SKM-1 treated with dmso at 0.1 percent for 144 hours (cell line): ENCODE results near the gene TAF11L10.
"Not testable (repeated sequence)": the region's sequence is repeated elsewhere in the genome, so short reads cannot be mapped to it uniquely, and the experiment has no call there.

ENCODE experiments used
- DNase-seq: peaks from one replicate; lab custom pipeline; 2025; ENCODE audit not compliant: unreplicated experiment; lab: John Stamatoyannopoulos, UW

The TAF11L10 gene

DNA sequence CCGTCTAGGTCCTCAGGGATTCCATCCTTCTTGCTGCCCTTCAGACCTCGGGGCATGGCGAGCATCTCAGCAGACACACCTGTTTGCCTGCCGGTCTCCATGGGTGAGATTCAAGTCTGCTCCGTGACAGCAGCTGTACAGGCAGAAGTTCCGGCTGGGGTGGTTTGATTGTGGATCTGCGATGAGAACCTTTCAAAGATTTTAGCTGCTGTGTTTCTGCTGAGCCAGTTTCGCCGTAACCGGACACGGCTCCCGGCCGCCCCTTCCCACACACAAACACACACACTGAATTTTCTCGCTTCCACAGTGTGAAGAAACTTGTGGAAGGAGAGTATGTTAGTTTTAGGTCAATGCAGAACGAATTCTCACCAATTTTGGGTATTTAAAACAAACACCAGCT, at the start of gene TAF11L10:
TAF11L10 (minus strand) TSS at position 101 of the 400 bp plus-strand sequence.
- DNase-seq, result not testable (repeated sequence)

DNA sequence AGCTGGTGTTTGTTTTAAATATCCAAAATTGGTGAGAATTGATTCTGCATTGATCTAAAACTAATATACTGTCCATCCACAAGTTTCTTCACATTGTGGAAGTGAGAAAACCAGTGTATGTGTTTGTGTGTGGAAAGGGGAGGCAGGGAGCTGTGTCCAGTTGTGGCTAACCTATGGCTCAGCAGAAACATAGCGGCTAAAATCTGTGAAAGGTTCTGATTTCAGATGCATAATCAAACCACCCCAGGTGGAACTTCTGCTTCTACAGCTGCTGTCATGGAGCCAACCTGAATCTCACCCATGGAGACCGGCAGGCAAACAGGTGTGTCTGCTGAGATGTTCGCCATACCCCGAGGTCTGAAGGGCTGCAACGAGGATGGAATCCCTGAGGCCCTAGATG, 36.5 kb upstream of the TAF11L10 start, which contains the start of gene TAF11L14:
TAF11L14 (plus strand) TSS at position 301 of the 400 bp plus-strand sequence.
- DNase-seq, result no peak

DNA sequence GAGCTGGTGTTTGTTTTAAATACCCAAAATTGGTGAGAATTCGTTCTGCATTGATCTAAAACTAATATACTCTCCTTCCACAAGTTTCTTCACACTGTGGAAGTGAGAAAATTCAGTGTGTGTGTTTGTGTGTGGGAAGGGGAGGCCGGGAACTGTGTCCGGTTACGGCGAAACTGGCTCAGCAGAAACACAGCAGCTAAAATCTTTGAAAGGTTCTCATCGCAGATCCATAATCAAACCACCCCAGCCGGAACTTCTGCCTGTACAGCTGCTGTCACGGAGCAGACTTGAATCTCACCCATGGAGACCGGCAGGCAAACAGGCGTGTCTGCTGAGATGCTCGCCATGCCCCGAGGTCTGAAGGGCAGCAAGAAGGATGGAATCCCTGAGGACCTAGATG, 34.2 kb upstream of the TAF11L10 start, which contains the start of gene TAF11L13:
TAF11L13 (plus strand) TSS at position 301 of the 400 bp plus-strand sequence.
- DNase-seq, result not testable (repeated sequence)

- DNase-seq, result no peak
Measured at GRCh38 chr5:17625686-17626085, 28.1 kb upstream of the TAF11L10 start.

GRCh38 chr5:17620627-17621026, 23.0 kb upstream of the TAF11L10 start:
- DNase-seq, result no peak

- DNase-seq, result no peak
Measured at GRCh38 chr5:17619354-17619753, 21.7 kb upstream of the TAF11L10 start.

DNA sequence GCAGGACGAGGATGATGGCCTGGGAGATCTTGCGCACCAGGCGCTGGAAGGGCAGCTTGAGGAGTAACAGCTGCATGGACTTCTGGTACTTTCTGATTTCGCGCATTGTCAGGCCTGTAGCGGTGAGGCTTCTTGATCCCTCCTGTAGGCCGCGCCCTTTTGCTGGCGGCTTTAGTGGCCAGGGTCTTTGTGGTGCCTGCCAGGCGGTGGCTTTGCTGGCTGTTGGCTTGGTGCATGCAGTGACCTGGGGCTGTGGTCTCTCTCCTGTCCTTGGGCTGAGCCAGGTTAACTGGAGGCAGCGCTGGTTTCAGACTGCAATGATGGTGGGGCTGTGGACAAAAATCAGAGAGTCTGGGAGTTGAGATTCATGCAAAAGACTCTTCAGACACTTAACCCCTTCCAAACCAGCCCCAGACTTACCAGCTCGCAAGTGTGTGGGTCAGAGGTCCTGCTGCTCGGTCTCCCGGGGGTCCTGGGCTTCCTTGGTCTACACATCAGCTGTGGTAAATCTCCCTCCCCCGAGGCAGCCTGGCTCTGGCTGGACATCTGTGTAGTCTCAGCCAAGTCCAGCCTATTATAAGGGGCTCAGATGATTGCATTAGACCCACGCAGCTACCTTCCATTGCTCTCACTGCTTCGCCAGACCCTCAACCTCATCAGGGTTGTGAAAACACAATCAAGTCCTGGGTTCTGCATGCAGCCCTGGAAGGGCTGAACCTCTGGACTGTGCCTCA, 17.4 kb upstream of the TAF11L10 start:
- no peak for DNase-seq

- not testable (repeated sequence) for DNase-seq
Measured at GRCh38 chr5:17610092-17610491, 12.5 kb upstream of the TAF11L10 start, which contains the start of gene TAF11L12. Gene TAF11L12, plus strand, starts transcription at chr5:17610392.

GRCh38 chr5:17607461-17607860, 9.8 kb upstream of the TAF11L10 start:
- not testable (repeated sequence) for DNase-seq

DNA sequence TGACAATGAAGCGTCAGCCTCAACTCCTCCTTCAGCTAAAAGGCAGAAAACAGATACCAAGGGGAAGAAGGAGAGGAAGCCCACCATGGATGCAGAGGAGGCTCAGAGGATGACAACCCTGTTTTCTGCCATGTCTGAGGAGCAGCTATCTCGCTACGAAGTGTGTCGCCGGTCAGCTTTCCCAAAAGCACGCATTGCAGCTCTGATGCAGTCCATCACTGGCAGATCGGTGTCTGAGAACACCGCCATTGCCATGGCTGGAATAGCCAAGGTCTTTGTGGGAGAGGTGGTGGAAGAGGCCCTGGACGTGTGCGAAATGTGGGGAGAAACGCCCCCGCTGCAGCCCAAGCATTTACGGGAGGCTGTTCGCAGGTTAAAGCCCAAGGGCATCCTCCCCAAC, 7.3 kb upstream of the TAF11L10 start:
- no peak for DNase-seq

DNA sequence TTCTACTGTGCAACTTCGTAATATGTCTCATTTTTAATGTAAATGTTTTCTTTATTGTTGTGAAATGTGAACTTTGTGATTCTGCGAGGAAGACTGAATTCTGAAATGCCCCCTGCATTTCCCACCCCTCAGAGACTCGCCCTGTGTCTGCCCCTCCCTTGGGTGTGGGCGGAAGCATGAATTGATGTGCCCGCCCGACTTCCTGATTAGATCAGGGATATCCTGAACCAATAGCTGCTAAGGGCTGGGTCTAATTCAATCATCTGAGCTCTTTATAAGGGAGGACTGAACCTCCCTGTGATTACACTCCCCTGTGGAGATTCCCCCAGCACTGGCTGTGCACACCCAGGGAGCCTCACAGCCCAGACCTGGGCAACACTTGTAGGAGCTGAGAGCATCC, 6.3 kb upstream of the TAF11L10 start, which contains the start of gene TAF11L11:
TAF11L11 (plus strand) TSS at position 304 of the 400 bp plus-strand sequence.
- not testable (repeated sequence) for DNase-seq

DNA sequence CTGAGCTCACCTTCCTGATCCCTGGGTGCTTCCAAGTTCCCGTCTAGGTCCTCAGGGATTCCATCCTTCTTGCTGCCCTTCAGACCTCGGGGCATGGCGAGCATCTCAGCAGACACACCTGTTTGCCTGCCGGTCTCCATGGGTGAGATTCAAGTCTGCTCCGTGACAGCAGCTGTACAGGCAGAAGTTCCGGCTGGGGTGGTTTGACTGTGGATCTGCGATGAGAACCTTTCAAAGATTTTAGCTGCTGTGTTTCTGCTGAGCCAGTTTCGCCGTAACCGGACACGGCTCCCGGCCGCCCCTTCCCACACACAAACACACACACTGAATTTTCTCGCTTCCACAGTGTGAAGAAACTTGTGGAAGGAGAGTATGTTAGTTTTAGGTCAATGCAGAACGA, 3.4 kb downstream of the TAF11L10 start, which contains the start of gene TAF11L9:
TAF11L9 (minus strand) TSS at position 140 of the 400 bp plus-strand sequence.
- not testable (repeated sequence) for DNase-seq

DNA sequence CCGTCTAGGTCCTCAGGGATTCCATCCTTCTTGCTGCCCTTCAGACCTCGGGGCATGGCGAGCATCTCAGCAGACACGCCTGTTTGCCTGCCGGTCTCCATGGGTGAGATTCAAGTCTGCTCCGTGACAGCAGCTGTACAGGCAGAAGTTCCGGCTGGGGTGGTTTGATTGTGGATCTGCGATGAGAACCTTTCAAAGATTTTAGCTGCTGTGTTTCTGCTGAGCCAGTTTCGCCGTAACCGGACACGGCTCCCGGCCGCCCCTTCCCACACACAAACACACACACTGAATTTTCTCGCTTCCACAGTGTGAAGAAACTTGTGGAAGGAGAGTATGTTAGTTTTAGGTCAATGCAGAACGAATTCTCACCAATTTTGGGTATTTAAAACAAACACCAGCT, 6.8 kb downstream of the TAF11L10 start, which contains the start of gene TAF11L8:
TAF11L8 (minus strand) TSS at position 101 of the 400 bp plus-strand sequence.
- not testable (repeated sequence) for DNase-seq

GRCh38 chr5:17585658-17586057, 12.0 kb downstream of the TAF11L10 start, which contains the start of gene TAF11L7:
Gene TAF11L7, minus strand, starts transcription at chr5:17585758.
- DNase-seq, result not testable (repeated sequence)
